ENCODE data around the gene TTLL11. TPM values are rescaled to one million over a fixed set of nuclear protein-coding genes. Genes with fewer than 3 reads are reported as not detected.

TTLL11 gene
- total RNA-seq, 2 donors from 2014 or later, result 11.7 to 11.9 TPM

DNA sequence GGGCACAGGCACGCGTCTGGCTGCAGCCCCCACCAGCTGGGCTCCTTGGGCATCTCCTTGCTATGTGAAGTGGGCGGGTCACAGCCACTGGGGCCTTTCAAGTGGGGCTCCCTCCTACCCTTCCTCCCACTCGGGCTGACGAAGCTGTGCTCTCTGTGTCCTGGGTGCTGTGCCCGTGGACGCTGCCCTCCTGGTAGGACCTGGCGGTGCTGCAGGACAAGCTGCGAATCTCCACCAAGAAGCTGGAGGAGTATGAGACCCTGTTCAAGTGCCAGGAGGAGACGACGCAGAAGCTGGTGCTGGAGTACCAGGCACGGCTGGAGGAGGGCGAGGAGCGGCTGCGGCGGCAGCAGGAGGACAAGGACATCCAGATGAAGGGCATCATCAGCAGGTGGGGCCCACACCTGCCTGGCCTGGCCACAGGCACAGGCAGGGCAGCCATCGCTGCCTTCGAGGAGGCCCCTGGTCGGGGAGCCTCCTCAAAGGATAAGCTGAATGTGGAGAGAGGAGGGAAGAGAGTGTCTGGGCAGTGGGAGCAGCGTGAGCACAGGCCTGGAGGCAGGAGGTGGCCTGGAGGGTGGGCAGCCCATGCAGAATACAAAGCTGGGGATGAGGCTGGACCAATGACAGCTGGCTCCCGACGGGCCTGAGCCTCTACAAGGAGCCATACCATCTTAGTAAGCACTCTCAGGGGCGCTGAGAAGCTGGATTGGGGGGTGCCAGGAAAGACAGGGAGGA lies 316.9 kb downstream of the TTLL11 start:
- Histone ChIP-seq H3K27ac (no peak overlapping the region), H3K4me3 (no peak overlapping the region), H3K27me3 (replicated peaks; ENCODE audit: insufficient read depth) (no peaks in the 10 kb centered on the region), H3K9me3 (no peaks in the 10 kb centered on the region), H3K36me3 (peaks cover 1 to 12% of the 10 kb centered on the region in 2 donors), H3K4me1 (replicated peaks) (no peaks in the 10 kb centered on the region)
- no peak for TF ChIP-seq POLR2A (IDR thresholded peaks at IDR 0.05)
- no peak for TF ChIP-seq POLR2AphosphoS5 (IDR thresholded peaks at IDR 0.05)
- TF ChIP-seq, protein P1, sequence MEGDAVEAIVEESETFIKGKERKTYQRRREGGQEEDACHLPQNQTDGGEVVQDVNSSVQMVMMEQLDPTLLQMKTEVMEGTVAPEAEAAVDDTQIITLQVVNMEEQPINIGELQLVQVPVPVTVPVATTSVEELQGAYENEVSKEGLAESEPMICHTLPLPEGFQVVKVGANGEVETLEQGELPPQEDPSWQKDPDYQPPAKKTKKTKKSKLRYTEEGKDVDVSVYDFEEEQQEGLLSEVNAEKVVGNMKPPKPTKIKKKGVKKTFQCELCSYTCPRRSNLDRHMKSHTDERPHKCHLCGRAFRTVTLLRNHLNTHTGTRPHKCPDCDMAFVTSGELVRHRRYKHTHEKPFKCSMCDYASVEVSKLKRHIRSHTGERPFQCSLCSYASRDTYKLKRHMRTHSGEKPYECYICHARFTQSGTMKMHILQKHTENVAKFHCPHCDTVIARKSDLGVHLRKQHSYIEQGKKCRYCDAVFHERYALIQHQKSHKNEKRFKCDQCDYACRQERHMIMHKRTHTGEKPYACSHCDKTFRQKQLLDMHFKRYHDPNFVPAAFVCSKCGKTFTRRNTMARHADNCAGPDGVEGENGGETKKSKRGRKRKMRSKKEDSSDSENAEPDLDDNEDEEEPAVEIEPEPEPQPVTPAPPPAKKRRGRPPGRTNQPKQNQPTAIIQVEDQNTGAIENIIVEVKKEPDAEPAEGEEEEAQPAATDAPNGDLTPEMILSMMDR (IDR thresholded peaks at IDR 0.05), result no peak
- no peak for DNase-seq (ENCODE audit: low spot score)
- 94% methylated on average over 23 of the region's 23 CpGs for WGBS
- intact Hi-C loops (cut with DNase I), result no loop called here

DNA sequence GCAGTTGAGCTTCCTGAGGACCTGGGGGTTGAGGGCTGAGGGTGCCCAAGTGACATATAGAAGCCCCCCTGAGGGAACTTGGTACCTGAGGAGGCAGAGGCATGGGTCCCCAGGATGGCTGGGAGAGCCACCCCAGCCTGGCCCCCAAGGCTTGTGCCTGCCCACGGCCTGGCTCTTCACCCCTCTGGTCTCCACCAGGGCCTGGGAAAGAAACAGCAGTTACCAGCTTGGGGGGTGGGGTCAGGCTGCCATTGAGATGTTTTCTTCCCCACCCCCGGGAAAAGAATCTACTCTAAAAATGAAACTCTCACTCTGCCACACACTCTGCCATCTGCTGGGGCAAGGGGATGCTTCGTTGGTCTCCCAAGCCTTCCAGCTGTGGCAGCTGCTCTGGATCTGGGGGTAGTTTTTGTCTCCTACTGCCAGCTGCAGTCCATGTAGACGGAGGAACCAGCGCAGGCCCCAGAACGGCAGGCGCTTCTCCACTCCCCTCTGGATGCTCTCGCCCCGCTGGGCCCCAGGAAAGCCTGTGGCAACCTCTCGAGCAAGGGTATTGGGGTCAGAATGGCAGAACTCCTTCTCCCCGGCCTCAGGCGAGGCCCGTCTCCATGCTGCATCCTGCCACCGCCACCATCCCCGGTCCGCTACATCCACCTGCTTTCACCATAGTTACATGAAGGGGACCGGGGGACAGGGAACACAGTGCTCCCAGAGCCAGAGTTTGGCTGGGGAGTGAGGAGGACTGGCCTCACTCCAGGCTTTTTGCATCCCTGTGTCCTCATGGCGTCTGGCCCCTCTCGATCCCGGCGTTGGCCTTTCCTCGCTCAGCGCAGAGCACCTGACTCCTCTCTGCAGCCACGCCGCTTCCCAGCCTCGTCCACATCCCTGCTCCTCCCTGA lies 318.1 kb downstream of the TTLL11 start:
- Histone ChIP-seq H3K27me3 (replicated peaks; ENCODE audit: insufficient read depth) (no peaks in the 10 kb centered on the region), H3K4me3 (no peak overlapping the region), H3K4me1 (replicated peaks) (no peaks in the 10 kb centered on the region), H3K27ac (no peak overlapping the region), H3K9me3 (no peaks in the 10 kb centered on the region), H3K36me3 (peaks cover 0 to 15% of the 10 kb centered on the region in 2 donors)
- 88% methylated on average over 26 of the region's 26 CpGs for WGBS
- TF ChIP-seq, protein P1 (IDR thresholded peaks at IDR 0.05), result no peak
- TF ChIP-seq POLR2AphosphoS5 (IDR thresholded peaks at IDR 0.05) (no peak), POLR2A (IDR thresholded peaks at IDR 0.05) (no peak)
- no peak for DNase-seq (ENCODE audit: low spot score)
- intact Hi-C loops (cut with DNase I), result no loop called here

- no peak for TF ChIP-seq POLR2AphosphoS5 (IDR thresholded peaks at IDR 0.05)
- TF ChIP-seq POLR2A (IDR thresholded peaks at IDR 0.05), result no peak
- TF ChIP-seq, protein P1 (IDR thresholded peaks at IDR 0.05), result no peak
- H3K27ac ChIP-seq, result no peak overlapping the region
- 87% methylated on average over 19 of the region's 19 CpGs for WGBS
- H3K36me3 ChIP-seq, result peaks cover 0 to 15% of the 10 kb centered on the region in 2 donors
- H3K4me3 ChIP-seq, result no peak overlapping the region
- H3K27me3 ChIP-seq (replicated peaks; ENCODE audit: insufficient read depth), result no peaks in the 10 kb centered on the region
- no peaks in the 10 kb centered on the region for H3K9me3 ChIP-seq
- intact Hi-C loops (cut with DNase I), result no loop called here
- no peak for DNase-seq (ENCODE audit: low spot score)
- H3K4me1 ChIP-seq (replicated peaks), result no peaks in the 10 kb centered on the region
Measured at GRCh38 chr9:121773954-121774714, 319.0 kb downstream of the TTLL11 start.

- Histone ChIP-seq H3K4me1 (replicated peaks) (no peaks in the 10 kb centered on the region), H3K27me3 (replicated peaks; ENCODE audit: insufficient read depth) (no peaks in the 10 kb centered on the region), H3K4me3 (no peak overlapping the region), H3K27ac (no peak overlapping the region), H3K36me3 (peaks cover 0 to 15% of the 10 kb centered on the region in 2 donors), H3K9me3 (no peaks in the 10 kb centered on the region)
- 88% methylated on average over 13 of the region's 18 CpGs for WGBS
- intact Hi-C loops (cut with DNase I), result no loop called here
- no peak for DNase-seq (ENCODE audit: low spot score)
- TF ChIP-seq POLR2A (IDR thresholded peaks at IDR 0.05) (no peak), POLR2AphosphoS5 (IDR thresholded peaks at IDR 0.05) (no peak)
- TF ChIP-seq, protein P1 (IDR thresholded peaks at IDR 0.05), result no peak
Measured at GRCh38 chr9:121773286-121773953, 319.7 kb downstream of the TTLL11 start.

Measured in prostate gland (tissue), 2 donors.